ENCODE measurements around the gene PLIN3. TPM values are rescaled to one million over a fixed set of nuclear protein-coding genes. Genes with fewer than 3 reads are reported as not detected.

The PLIN3 gene
- total and polyA plus RNA-seq, 9 of the 15 experiments (the other 6 are each of a cell fraction or from before 2014, with no cell fraction given), result 7.5 to 75.6 (median 43.1) TPM

DNA sequence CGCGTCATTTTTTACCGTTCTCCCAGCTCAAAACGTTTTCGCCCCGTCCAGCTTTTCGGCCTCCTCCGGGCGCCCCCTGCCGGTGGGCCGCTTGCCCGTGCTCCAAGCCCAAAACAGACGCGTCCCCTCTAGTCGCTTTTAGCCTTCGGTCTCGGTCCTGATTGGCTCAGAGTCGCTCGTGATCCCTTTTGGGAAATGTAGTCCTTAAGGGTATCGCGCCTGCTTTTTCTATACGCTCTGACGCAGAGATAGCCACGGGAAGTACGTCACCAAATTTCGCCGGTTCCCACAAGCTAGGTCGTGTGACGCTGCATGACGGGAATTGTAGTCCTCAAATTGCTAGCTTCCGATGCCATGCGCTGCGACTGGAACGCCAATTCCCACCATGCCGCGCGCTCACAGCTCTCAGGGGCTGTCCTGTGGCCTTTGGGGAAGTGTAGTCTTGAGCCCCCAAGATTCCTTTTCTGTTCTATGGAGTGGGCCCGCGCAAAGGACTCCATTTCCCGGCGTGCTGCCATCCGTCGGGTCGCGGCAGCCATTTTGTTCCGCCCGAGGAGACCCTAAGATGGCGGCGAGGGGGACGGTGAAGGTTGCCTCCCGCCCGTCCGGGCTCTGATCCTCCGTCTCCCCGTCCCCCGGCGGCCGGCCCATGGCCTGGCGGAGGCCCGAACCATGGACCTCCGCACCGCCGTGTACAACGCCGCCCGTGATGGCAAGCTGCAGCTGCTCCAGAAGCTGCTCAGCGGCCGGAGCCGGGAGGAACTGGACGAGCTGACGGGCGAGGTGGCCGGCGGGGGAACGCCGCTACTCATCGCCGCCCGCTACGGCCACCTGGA, 76.1 kb downstream of the PLIN3 start, which contains the start of gene FEM1A (continued):
- TF ChIP-seq GTF2F1 (IDR thresholded peaks at IDR 0.05; ENCODE audit: low read depth, low read length), result no peak
- TF ChIP-seq, protein P1, sequence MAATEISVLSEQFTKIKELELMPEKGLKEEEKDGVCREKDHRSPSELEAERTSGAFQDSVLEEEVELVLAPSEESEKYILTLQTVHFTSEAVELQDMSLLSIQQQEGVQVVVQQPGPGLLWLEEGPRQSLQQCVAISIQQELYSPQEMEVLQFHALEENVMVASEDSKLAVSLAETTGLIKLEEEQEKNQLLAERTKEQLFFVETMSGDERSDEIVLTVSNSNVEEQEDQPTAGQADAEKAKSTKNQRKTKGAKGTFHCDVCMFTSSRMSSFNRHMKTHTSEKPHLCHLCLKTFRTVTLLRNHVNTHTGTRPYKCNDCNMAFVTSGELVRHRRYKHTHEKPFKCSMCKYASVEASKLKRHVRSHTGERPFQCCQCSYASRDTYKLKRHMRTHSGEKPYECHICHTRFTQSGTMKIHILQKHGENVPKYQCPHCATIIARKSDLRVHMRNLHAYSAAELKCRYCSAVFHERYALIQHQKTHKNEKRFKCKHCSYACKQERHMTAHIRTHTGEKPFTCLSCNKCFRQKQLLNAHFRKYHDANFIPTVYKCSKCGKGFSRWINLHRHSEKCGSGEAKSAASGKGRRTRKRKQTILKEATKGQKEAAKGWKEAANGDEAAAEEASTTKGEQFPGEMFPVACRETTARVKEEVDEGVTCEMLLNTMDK (IDR thresholded peaks at IDR 0.05; ENCODE audit: borderline replicate concordance, insufficient read depth, low read depth, low read length, poor library complexity, severe bottlenecking), result peak; percentile 87
- TF ChIP-seq TSC22D4 (tag; IDR thresholded peaks at IDR 0.05), result no peak
- no peak for TF ChIP-seq IRF2 (CRISPR knock-in tag; IDR thresholded peaks at IDR 0.05)
- TF ChIP-seq SRSF9 (IDR thresholded peaks at IDR 0.05; ENCODE audit: borderline replicate concordance, low read depth, low read length), result no peak
- peak; percentile 100 for TF ChIP-seq SIN3B (IDR thresholded peaks at IDR 0.05; ENCODE audit: low read depth)
- TF ChIP-seq KDM1A (IDR thresholded peaks at IDR 0.05), result no peak
- TF ChIP-seq, protein P2, sequence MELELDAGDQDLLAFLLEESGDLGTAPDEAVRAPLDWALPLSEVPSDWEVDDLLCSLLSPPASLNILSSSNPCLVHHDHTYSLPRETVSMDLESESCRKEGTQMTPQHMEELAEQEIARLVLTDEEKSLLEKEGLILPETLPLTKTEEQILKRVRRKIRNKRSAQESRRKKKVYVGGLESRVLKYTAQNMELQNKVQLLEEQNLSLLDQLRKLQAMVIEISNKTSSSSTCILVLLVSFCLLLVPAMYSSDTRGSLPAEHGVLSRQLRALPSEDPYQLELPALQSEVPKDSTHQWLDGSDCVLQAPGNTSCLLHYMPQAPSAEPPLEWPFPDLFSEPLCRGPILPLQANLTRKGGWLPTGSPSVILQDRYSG (tag; conservative IDR thresholded peaks at IDR 0.05; ENCODE audit: low read depth), result peak; percentile 97
- no peak for TF ChIP-seq SRF (CRISPR knock-in tag; IDR thresholded peaks at IDR 0.05)
- TF ChIP-seq CBFB (CRISPR knock-in tag; IDR thresholded peaks at IDR 0.05), result 0 out of 2 replicates have a peak, but pooled peaks have one; percentile 20
- peak; percentile 95 for TF ChIP-seq XRCC5 (IDR thresholded peaks at IDR 0.05; ENCODE audit: low read depth, low read length)
- TF ChIP-seq, protein P3, sequence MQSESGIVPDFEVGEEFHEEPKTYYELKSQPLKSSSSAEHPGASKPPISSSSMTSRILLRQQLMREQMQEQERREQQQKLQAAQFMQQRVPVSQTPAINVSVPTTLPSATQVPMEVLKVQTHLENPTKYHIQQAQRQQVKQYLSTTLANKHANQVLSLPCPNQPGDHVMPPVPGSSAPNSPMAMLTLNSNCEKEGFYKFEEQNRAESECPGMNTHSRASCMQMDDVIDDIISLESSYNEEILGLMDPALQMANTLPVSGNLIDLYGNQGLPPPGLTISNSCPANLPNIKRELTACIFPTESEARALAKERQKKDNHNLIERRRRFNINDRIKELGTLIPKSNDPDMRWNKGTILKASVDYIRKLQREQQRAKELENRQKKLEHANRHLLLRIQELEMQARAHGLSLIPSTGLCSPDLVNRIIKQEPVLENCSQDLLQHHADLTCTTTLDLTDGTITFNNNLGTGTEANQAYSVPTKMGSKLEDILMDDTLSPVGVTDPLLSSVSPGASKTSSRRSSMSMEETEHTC (IDR thresholded peaks at IDR 0.05), result no peak
- TF ChIP-seq CHD4 (IDR thresholded peaks at IDR 0.05; ENCODE audit: insufficient read depth, insufficient replicate concordance, low read depth, low read length, poor library complexity, severe bottlenecking), result no peak
- TF ChIP-seq ILF3 (IDR thresholded peaks at IDR 0.05; ENCODE audit: borderline replicate concordance), result no peak
- TF ChIP-seq, protein P4, sequence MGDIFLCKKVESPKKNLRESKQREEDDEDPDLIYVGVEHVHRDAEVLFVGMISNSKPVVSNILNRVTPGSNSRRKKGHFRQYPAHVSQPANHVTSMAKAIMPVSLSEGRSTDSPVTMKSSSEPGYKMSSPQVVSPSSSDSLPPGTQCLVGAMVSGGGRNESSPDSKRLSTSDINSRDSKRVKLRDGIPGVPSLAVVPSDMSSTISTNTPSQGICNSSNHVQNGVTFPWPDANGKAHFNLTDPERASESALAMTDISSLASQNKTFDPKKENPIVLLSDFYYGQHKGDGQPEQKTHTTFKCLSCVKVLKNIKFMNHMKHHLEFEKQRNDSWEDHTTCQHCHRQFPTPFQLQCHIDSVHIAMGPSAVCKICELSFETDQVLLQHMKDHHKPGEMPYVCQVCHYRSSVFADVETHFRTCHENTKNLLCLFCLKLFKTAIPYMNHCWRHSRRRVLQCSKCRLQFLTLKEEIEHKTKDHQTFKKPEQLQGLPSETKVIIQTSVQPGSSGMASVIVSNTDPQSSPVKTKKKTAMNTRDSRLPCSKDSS (IDR thresholded peaks at IDR 0.05; ENCODE audit: low read depth, partially characterized antibody), result no peak
- TF ChIP-seq TGIF2 (CRISPR knock-in tag; IDR thresholded peaks at IDR 0.05), result no peak
- no peak for TF ChIP-seq PCBP1 (IDR thresholded peaks at IDR 0.05; ENCODE audit: low read depth, low read length, poor library complexity, severe bottlenecking)
- TF ChIP-seq, protein P5, sequence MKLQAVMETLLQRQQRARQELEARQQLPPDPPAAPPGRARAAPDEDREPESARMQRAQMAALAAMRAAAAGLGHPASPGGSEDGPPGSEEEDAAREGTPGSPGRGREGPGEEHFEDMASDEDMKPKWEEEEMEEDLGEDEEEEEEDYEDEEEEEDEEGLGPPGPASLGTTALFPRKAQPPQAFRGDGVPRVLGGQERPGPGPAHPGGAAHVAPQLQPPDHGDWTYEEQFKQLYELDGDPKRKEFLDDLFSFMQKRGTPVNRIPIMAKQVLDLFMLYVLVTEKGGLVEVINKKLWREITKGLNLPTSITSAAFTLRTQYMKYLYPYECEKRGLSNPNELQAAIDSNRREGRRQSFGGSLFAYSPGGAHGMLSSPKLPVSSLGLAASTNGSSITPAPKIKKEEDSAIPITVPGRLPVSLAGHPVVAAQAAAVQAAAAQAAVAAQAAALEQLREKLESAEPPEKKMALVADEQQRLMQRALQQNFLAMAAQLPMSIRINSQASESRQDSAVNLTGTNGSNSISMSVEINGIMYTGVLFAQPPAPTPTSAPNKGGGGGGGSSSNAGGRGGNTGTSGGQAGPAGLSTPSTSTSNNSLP (IDR thresholded peaks at IDR 0.05; ENCODE audit: borderline replicate concordance, low read depth, low read length), result no peak

Measured in K562 (cell line).